Hematopoietic multipotent progenitor cell treated with erythropoietin and hydrocortisone succinate and interleukin-3 and kit ligand, for 8 days (in vitro differentiated cells): Measurements from ENCODE around the gene ARSD.
"Not testable (repeated sequence)": the region's sequence is repeated elsewhere in the genome, so short reads cannot be mapped to it uniquely, and the experiment has no call there.

Source experiments
- DNase-seq: peaks from one replicate; pipeline ENCODE4 v3.0.0-alpha.2; 2015

ARSD gene

GRCh38 chrX:2928583-2929434, at the start of gene ARSD:
TSS of gene ARSD (minus strand) at chrX:2929339. CDS start at chrX:2929275, 64 bp downstream.
- peak; percentile 52 for DNase-seq

GRCh38 chrX:2978639-2979038, 49.5 kb upstream of the ARSD start:
- not testable (repeated sequence) for DNase-seq

GRCh38 chrX:2974961-2975360, 45.8 kb upstream of the ARSD start:
- no peak for DNase-seq

GRCh38 chrX:2972391-2972790, 43.3 kb upstream of the ARSD start:
- DNase-seq: no peak

GRCh38 chrX:2969021-2969420, 39.9 kb upstream of the ARSD start:
- no peak for DNase-seq

GRCh38 chrX:2967998-2968909, 39.1 kb upstream of the ARSD start:
- DNase-seq: no peak

- no peak for DNase-seq
Observed at GRCh38 chrX:2967584-2967983, 38.4 kb upstream of the ARSD start.

- DNase-seq: no peak
Observed at GRCh38 chrX:2967012-2967411, 37.9 kb upstream of the ARSD start.

GRCh38 chrX:2965965-2966364, 36.8 kb upstream of the ARSD start:
- no peak for DNase-seq

- DNase-seq: not testable (repeated sequence)
Observed at GRCh38 chrX:2963992-2964794, 35.1 kb upstream of the ARSD start.

GRCh38 chrX:2963449-2963848, 34.3 kb upstream of the ARSD start:
- DNase-seq: not testable (repeated sequence)

GRCh38 chrX:2962381-2962780, 33.2 kb upstream of the ARSD start:
- DNase-seq: no peak

GRCh38 chrX:2960861-2961515, 31.8 kb upstream of the ARSD start:
- DNase-seq: no peak

GRCh38 chrX:2958199-2958598, 29.1 kb upstream of the ARSD start:
- no peak for DNase-seq

GRCh38 chrX:2955838-2956237, 26.7 kb upstream of the ARSD start:
- no peak for DNase-seq

- DNase-seq: no peak
Observed at GRCh38 chrX:2955281-2955680, 26.1 kb upstream of the ARSD start.

- no peak for DNase-seq
Observed at GRCh38 chrX:2954541-2954940, 25.4 kb upstream of the ARSD start.

GRCh38 chrX:2937942-2938341, 8.8 kb upstream of the ARSD start:
- DNase-seq: not testable (repeated sequence)

GRCh38 chrX:2934715-2935710, 5.9 kb upstream of the ARSD start:
- no peak for DNase-seq

GRCh38 chrX:2933125-2933900, 4.2 kb upstream of the ARSD start:
- DNase-seq: no peak
